Renal pelvis (tissue), 4 donors: ENCODE results near the gene IGSF9. TPM values are rescaled to one million over a fixed set of nuclear protein-coding genes. Genes with fewer than 3 reads are reported as not detected.
"Not testable (repeated sequence)": the region's sequence is repeated elsewhere in the genome, so short reads cannot be mapped to it uniquely, and the experiment has no call there.

Source experiments
- DNase-seq: peaks from one replicate; pipeline ENCODE4 v3.0.0-alpha.2; 2013
- polyA plus RNA-seq, 3 donors: library from polyadenylated mRNA; unstranded; fragments of 120-200 nt; gene quantifications; one replicate each; pipeline ENCODE4 v1.2.1, GENCODE V29; 2013; ENCODE audit not compliant: insufficient read length in 3 of 3

Gene IGSF9
- polyA plus RNA-seq, 3 donors: 19.3 to 24.2 (median 19.5) TPM

DNA sequence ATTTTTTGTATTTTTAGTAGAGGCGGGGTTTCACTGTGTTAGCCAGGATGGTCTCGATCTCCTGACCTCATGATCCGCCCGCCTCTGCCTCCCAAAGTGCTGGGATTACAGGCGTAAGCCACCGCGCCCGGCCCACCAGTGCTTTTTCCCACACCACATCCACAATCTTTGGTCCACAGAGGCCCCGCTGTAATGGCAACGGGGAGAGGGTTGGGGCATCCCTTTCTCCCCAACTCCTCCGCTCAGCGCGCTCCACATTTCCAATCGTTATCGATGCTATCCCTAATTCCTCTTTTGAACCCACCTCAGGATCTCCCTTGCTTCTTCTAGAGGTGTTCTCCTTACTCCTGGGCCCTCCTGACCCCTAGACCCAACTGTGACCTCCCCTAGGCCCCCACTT, 45.8 kb downstream of the IGSF9 start:
- DNase-seq: not testable (repeated sequence)

GRCh38 chr1:159898527-159898926, 46.9 kb downstream of the IGSF9 start:
- no peak for DNase-seq

DNA sequence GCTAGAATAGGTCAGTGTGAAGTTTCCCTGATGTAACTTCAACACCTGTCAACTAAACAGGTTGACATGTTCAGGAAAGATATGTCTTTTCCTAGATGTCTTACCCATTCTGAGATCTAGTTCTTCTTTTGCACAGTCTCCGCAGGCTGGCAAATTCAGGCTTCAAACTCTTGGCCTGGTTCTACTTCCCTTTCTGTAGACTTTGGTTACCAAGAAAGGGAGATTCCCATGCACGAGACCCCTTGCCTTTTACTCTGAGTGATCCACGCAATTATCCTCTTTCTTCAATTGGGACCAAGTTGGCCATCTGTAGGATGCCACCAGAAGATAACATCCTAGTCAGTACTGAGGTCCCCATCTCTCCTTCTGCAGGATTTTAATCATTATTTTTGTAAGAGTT, 47.5 kb downstream of the IGSF9 start:
- no peak for DNase-seq

GRCh38 chr1:159896546-159896930, 48.9 kb downstream of the IGSF9 start:
- DNase-seq: no peak

DNA sequence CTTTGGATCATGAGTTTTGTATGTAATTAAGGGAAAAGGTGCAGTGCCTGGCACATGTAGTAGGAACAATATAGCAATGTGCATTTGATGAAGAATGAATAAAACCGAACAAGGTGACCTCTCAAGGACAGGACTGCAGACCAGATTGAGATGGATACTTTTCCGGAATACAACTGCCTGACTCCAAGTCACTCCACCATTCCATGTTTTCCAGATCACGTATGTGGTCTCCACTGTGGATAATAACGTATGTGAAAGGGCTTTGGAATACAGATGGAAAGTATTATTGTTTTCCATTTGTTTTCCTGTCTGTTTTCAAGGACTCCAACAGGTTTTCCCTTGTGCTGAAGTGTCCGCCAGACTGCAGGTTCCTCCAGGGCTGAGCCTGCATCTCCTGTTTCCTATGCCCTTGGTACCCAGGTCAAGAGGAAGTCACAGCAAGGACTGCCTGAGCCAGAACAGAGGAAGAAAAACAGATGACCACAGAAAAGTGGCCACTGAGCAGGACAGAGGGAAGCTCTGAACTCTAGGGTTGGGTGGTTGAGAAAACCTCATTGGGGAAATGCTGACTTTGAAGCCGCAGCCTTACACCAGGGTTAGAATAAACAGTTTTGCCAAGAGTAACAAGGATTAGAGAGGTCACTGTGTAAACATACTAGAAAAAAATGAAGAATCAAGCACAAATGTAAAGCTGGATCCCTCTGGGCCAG, 49.4 kb downstream of the IGSF9 start:
- DNase-seq: no peak

- no peak for DNase-seq
These were observed 50.1 kb downstream of the IGSF9 start for GRCh38 chr1:159895286-159895685.

- DNase-seq: no peak
These were observed 52.5 kb downstream of the IGSF9 start for GRCh38 chr1:159892944-159893343.

DNA sequence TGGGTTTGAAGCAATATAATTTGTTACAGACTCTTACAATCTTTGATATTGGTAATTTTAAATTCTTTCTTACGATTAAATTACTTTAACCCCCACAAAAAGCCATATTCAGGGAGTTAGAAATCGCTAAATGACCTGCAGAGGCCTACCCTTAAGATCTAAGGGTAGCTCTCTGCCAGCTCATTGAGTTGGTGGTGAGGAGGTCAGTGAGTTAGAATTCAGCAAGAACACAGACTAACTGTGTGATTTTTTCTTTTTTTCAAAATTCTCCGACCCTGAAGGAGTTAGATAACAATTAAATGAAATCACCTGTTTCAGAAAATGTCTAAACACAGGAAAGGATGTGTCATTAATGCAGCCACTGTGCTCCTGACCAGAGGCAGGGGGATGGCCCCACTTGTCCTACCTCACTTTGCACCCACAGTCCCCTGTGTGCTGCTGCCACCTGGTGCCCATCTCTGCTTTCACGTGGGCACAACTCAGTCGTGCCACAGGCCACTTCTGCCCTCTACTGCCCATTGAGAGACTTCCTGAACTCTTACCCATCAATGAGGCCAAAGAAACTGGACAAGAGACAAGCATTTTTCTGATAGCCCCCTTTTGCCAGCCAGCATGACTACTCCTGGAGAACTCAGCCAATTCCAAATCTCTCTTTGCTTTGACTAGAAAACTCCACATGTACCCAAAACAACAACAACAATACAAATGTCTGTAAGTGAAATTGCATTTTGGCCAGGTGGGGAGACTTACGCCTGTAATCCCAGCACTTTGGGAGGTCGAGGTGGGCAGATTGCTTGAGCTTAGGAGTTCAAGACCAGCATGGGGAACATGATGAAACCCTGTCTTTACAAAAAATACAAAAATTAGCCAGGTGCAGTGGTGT, 53.9 kb downstream of the IGSF9 start:
- peak; percentile 70 for DNase-seq

DNA sequence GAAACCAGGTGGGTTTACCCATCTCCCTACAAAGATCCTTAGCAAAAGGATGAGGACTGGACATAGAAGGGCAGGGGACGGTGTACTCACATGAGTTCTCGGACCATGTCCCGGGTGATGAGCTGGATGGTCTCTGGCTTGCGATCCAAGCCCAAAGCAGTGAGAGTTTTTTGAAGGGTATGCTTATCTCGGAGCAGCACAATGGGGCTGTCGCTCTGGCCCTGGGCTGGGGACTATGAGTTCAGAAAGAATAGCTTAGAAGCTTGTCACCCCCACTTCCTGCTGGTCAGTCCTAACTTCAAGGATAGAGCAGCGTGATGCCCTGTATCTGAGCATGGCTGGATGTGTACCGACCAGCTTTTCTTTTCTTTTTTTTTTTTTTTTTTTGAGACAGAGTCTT, 55.0 kb downstream of the IGSF9 start:
- no peak for DNase-seq

- peak; percentile 30 for DNase-seq
These were observed 55.6 kb downstream of the IGSF9 start for GRCh38 chr1:159889821-159890252.

GRCh38 chr1:159889202-159889601, 56.2 kb downstream of the IGSF9 start:
- no peak for DNase-seq

DNA sequence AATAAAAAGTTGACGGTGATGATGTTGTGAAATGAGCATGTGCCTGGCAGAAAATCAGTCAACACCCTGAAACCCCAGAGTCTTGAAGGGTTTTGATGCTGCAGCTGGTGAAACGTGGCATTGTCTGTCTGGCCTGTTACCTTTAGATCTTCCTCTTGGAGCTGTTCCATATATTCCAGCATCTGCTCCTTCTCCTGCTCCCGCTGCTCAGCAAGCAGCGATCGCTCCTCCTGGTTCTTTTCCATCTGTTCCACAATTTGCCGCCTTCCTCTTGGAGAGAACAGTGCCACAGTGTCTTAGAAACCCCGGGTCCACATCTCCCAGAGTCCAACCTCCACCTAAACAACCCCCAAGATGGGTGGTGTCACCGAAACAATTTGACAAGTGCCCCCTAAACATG, 61.1 kb downstream of the IGSF9 start:
- no peak for DNase-seq

DNA sequence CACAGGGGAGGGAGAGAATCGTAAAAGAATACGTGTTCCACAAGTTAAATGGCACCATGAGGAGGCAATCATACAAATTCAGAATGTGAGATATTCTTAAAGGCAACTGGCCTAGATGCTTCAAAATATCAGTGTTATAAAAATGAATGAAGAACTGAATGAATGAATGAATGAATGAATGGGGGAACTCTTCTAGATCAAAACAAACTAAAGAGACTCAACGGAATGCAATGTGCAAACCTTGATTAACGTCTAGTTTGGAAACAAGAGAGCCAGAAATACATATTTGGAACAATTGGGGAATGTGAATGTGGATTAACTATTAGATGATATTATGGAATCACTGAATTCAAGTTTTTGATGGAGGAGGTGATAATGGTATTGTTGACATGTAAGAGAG, 62.3 kb downstream of the IGSF9 start:
- no peak for DNase-seq

DNA sequence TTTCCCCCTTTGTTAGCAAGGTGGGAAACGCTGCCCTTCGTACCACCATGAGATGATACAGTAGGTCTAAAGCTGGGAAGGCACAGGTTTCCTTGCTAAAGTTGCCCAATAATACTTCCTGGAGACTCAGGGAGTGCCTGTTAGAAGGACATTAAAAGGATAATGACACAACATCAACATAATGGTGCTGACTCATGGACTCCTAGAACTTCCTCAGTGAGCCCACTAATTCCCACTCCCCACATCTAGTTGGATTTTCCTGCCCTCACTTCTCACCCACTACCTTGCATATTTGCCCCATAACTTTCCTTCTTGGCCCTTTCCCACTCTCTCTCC, 62.9 kb downstream of the IGSF9 start:
- DNase-seq: no peak

- peak; percentile 61 for DNase-seq
These were observed 63.5 kb downstream of the IGSF9 start for GRCh38 chr1:159881622-159882526.

DNA sequence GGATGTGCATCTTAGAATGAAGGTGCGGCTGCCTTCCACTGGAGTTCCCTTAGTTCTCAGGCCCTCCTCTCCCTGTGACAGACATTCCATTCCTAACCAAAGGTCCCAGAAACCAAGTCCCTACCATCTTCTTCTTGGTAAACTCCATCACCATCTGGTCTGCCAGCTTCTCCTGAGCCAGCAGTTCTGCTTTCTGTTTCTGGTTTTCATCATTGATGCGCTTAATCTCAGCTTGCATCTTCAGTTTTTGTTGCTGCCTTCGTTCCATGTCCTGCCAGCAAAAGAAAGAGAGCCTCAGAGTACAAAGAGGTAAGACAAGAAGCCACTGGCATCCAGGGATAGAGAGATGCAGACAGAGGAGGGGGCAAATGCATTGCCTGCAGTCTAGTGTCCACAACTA, 65.0 kb downstream of the IGSF9 start:
- no peak for DNase-seq

- no peak for DNase-seq
These were observed 65.4 kb downstream of the IGSF9 start for GRCh38 chr1:159879977-159880376.

DNA sequence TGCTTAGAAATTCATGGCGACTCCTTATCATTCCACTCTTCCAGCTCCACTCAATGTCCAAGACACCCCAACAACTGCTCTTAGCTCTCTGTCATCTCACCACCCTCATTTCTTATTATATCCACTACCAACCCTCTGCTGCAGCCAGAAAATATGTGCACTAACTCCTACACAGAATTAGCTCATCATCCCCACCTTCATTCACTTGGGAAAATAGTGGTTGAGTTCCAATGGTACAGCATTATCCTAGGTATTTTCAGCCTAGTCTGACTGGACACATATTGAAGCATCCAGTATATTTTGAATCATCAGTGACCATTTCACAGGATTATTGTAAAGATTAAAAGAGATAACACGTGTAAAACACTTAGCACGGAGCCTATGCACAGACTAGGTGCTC, 66.3 kb downstream of the IGSF9 start:
- DNase-seq: no peak

- DNase-seq: no peak
These were observed 67.5 kb downstream of the IGSF9 start for GRCh38 chr1:159877695-159878444.
